Measurements from ENCODE around the gene CORO2B.

- TF ChIP-seq POLR2A (IDR thresholded peaks at IDR 0.05) (no peak), CTCF (IDR thresholded peaks at IDR 0.05) (no peak)
Measured at GRCh38 chr15:68697711-68698690, 119.2 kb downstream of the CORO2B start.
